ENCODE results near the gene FFAR1.

Gene FFAR1

DNA sequence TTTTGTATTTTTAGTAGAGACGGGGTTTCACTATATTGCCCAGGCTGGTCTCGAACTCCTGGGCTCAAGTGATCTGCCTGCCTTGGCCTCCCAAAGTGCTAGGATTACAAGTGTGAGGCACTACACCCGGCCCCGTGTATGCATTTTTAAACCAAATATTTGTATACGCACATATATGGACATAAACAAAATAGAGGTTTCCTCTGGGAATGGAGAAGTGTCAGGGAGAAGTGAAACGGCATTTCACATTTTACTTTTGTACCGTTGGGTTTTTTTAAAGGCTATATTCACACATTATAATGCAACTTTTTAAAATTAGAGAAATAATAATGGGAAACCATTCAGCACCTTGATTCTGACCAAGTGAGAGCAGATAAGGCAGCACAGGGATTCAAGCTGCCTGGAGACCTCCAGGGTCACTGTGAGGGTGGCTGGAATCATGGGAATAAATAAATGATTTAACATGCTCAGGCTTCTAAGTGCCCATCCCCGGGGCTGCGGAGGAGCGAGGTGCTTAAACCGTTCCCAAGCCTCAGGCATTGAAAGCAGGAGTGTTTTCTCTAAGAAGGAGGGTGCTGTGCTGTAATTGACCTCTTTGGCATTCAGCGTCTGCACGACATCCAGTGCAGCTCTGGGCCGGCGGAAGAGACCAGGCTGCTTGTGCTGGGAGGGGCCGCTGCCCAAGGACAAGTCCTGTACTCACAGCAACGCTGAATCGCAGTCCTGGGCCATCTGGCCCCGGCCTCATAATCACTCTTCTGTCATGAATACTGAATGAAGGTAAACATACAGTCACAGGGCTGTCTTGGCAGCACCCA, 47.9 kb downstream of the FFAR1 start:
- DNase-seq: peak; percentile 38

GRCh38 chr19:35396240-35396885, 48.7 kb downstream of the FFAR1 start:
- no peak for DNase-seq

DNA sequence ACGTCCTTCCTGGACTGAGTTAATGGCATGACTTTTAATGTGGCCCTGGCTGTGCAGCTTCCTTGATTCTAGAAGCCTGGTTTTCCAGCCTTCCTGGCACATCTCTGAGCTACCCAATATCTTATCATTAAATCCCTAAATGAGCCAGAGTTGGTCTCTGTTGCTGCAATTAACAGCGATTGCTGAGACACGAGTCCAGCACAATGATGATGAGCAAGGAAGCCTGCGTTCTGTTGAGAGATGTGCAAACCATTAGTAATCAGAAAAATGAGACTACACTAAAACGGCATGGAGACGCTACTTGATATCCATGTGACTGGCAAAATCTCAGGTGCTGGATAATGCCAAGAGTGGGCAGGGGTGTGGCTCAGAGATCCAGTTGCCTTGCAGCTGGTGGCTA, 49.4 kb downstream of the FFAR1 start:
- DNase-seq: no peak

All from DMS 273 treated with DMSO at 0.1 percent for 48 hours (cell line).